PC-3 (cell line): ENCODE measurements around the gene SOX1.

Experiments
- CTCF ChIP-seq: fragments of 300-600 bp; sonication (generic); conservative IDR thresholded peaks from 2 replicates; pipeline ENCODE4 v1.5.1; 2017; ENCODE audit warnings: antibody characterized with exemption, low read depth, mild to moderate bottlenecking, low read length
- EZH2 ChIP-seq: fragments of 300-600 bp; sonication (generic); IDR thresholded peaks from one replicate; pipeline ENCODE4 v1.6.1; 2017; ENCODE audit warnings: antibody characterized with exemption, mild to moderate bottlenecking, low read length; ENCODE audit not compliant: unreplicated experiment

GRCh38 chr13:112118451-112119064 lies 51.6 kb downstream of the SOX1 start:
- TF ChIP-seq CTCF = no peak
- no peak for TF ChIP-seq EZH2
